GM12892 (cell line): ENCODE data around the gene C17orf113.

ENCODE experiments used
- POLR2A ChIP-seq: IDR thresholded peaks from 2 replicates; pipeline ENCODE4 v1.6.1; 2011; ENCODE audit warnings: low read depth, low read length, control low read depth
- POLR2AphosphoS5 ChIP-seq: IDR thresholded peaks from 2 replicates; pipeline ENCODE4 v1.6.1; 2011; ENCODE audit warnings: low read depth, low read length, control low read depth

- TF ChIP-seq POLR2A: no peak
- TF ChIP-seq POLR2AphosphoS5: no peak
Measured at GRCh38 chr17:41989702-41990419, 60.5 kb downstream of the C17orf113 start.
